GM23248 (cell line): Measurements from ENCODE around the gene ST3GAL5. TPM values are rescaled to one million over a fixed set of nuclear protein-coding genes. Genes with fewer than 3 reads are reported as not detected.
"Not testable (repeated sequence)": the region's sequence is repeated elsewhere in the genome, so short reads cannot be mapped to it uniquely, and the experiment has no call there.

Experiments used
- DNase-seq: peaks from one replicate; pipeline ENCODE4 v3.0.0-alpha.2; 2015
- H2AFZ ChIP-seq: fragments of 200-600 bp; sonication (generic); 2 replicates; pipeline ENCODE4 v1.6.1; 2016; ENCODE audit warnings: antibody characterized with exemption
- H3F3A ChIP-seq: fragments of 200-600 bp; sonication (generic); 2 replicates; pipeline ENCODE4 v1.6.1; 2016; ENCODE audit warnings: mild to moderate bottlenecking, antibody characterized with exemption, mixed run types; ENCODE audit not compliant: insufficient read depth
- H3K27ac ChIP-seq: fragments of 200-600 bp; sonication (generic); 2 replicates; pipeline ENCODE4 v1.5.1; 2016; ENCODE audit warnings: mild to moderate bottlenecking
- H3K27me3 ChIP-seq: fragments of 200-600 bp; sonication (generic); replicated peaks from 2 replicates; pipeline ENCODE4 v1.6.1; 2016; ENCODE audit warnings: mild to moderate bottlenecking; ENCODE audit not compliant: insufficient read depth
- H3K36me3 ChIP-seq: fragments of 200-600 bp; sonication (generic); 2 replicates; pipeline ENCODE4 v1.6.1; 2016; ENCODE audit warnings: low read depth, mild to moderate bottlenecking
- H3K4me1 ChIP-seq: fragments of 200-600 bp; sonication (generic); 2 replicates; pipeline ENCODE4 v1.6.1; 2016; ENCODE audit warnings: mild to moderate bottlenecking; ENCODE audit not compliant: insufficient read depth
- H3K4me2 ChIP-seq: fragments of 200-600 bp; sonication (generic); one replicate; pipeline ENCODE4 v1.6.1; 2016; ENCODE audit warnings: mild to moderate bottlenecking; ENCODE audit not compliant: unreplicated experiment
- H3K4me3 ChIP-seq: fragments of 200-600 bp; sonication (generic); 2 replicates; pipeline ENCODE4 v1.5.1; 2016; ENCODE audit warnings: mild to moderate bottlenecking
- H3K79me2 ChIP-seq: fragments of 200-600 bp; sonication (generic); 2 replicates; pipeline ENCODE4 v1.6.1; 2016; ENCODE audit warnings: mild to moderate bottlenecking; ENCODE audit not compliant: insufficient read depth
- H3K9ac ChIP-seq: fragments of 200-600 bp; sonication (generic); 2 replicates; pipeline ENCODE4 v1.6.1; 2016; ENCODE audit warnings: mild to moderate bottlenecking
- H3K9me2 ChIP-seq: fragments of 200-600 bp; sonication (generic); 2 replicates; pipeline ENCODE4 v1.6.1; 2016; ENCODE audit warnings: mixed run types, mild to moderate bottlenecking, moderate library complexity; ENCODE audit not compliant: insufficient read depth
- H3K9me3 ChIP-seq: fragments of 200-600 bp; sonication (generic); one replicate; pipeline ENCODE4 v1.6.1; 2017; ENCODE audit warnings: low read depth
- H4K20me1 ChIP-seq: fragments of 200-600 bp; sonication (generic); 2 replicates; pipeline ENCODE4 v1.6.0; 2016; ENCODE audit not compliant: insufficient read depth
- EZH2 ChIP-seq: fragments of 200-600 bp; sonication (generic); IDR thresholded peaks from 2 replicates; pipeline ENCODE4 v1.6.1; 2018; ENCODE audit warnings: antibody characterized with exemption, mild to moderate bottlenecking; ENCODE audit not compliant: insufficient read depth, poor library complexity, severe bottlenecking
- EZH2phosphoT487 ChIP-seq: fragments of 200-600 bp; sonication (generic); IDR thresholded peaks from 2 replicates; pipeline ENCODE4 v1.6.1; 2018; ENCODE audit warnings: antibody characterized with exemption, moderate library complexity, mild to moderate bottlenecking, low read depth; ENCODE audit not compliant: insufficient read depth
- WGBS, 2 experiments: methylation state at CpG; one replicate each; pipeline ENCODE4 v1.1.6; 2015 to 2017; ENCODE audit warnings: low lambda C conversion rate in 2 of 2, low coverage in 1 of 2; ENCODE audit errors: missing lambda C conversion rate in 2 of 2; 5-methylcytosine and 5-hydroxymethylcytosine counted together
- in situ Hi-C: fragments of 300-500 bp; cut with MboI; formaldehyde crosslinking; loops from 2 replicates; pipeline ENCODE4 v1.15.0; 2020
- polyA plus RNA-seq: library from polyadenylated mRNA; unstranded; fragments of >200 nt; fragmentation: Nextera tagmentation; extraction: Ambion mirVana; gene quantifications from 2 replicates; pipeline ENCODE4 v1.2.1, GENCODE V29; 2016
- total RNA-seq: library from RNA; depleted of rRNA; stranded (reverse); fragments of >200 nt; shearing (Covaris generic); gene quantifications from 2 replicates; pipeline ENCODE4 v1.2.3, GENCODE V29; 2014

ST3GAL5 gene
- total and polyA plus RNA-seq, 2 experiments from 2014 or later = 16.4 to 21.0 TPM

DNA sequence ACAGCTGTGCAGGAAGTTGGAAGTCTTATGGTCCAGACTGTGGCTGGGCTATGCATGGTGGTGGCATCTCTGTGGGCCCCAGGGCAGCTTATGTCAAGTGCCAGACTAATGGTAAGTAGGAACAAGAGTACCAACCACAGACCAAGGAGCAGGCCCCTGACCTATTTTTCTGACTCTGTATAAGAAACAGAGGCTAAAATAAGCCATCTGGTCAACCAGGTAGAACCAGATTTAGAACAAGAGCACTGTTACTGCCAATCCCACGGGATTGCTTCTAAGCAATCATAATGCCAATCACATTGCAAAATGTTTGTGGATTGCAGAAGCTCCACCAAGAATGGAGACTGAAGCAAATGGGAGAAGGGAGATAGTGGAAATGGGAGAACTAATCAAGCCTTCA is 11.1 kb upstream of the ST3GAL5 start:
- WGBS, 2 experiments = 53 to 63% methylated on average over 1 of the region's 1 CpG
- Histone ChIP-seq H4K20me1 (no peaks in the 10 kb centered on the region), H3K79me2 (no peaks in the 10 kb centered on the region), H3K4me3 (no peak overlapping the region), H3K36me3 (no peaks in the 10 kb centered on the region), H3K27me3 (no peaks in the 10 kb centered on the region), H3K9ac (no peak overlapping the region), H3F3A (peaks cover 4% of the 10 kb centered on the region; the same call in 1 of the 2 replicates), H3K27ac (no peak overlapping the region), H3K9me3 (no peaks in the 10 kb centered on the region), H2AFZ (no peak overlapping the region), H3K9me2 (no peaks in the 10 kb centered on the region), H3K4me1 (peaks cover 12% of the 10 kb centered on the region), H3K4me2 (no peak overlapping the region)
- TF ChIP-seq EZH2 = no peak
- TF ChIP-seq EZH2phosphoT487 = no peak
- DNase-seq = no peak
- in situ Hi-C loops = loop anchor here (25.0 kb wide), 1 partner anchor 162 kb away; no protein-coding TSS in a partner anchor

GRCh38 chr2:85899284-85899683 is 10.5 kb upstream of the ST3GAL5 start:
- 75 to 89% methylated on average over 1 of the region's 1 CpG for WGBS, 2 experiments
- Histone ChIP-seq H3K4me1 (peaks cover 12% of the 10 kb centered on the region), H3K27me3 (no peaks in the 10 kb centered on the region), H3F3A (0 out of 2 replicates have a peak, but pooled peaks cover 3% of the 10 kb centered on the region), H3K79me2 (no peaks in the 10 kb centered on the region), H3K9ac (no peak overlapping the region), H2AFZ (no peak overlapping the region), H3K9me3 (no peaks in the 10 kb centered on the region), H3K4me2 (no peak overlapping the region), H3K9me2 (no peaks in the 10 kb centered on the region), H3K36me3 (no peaks in the 10 kb centered on the region), H3K4me3 (no peak overlapping the region), H4K20me1 (no peaks in the 10 kb centered on the region), H3K27ac (no peak overlapping the region)
- in situ Hi-C loops = loop anchor here (25.0 kb wide), 1 partner anchor 163 kb away; no protein-coding TSS in a partner anchor
- DNase-seq = no peak
- no peak for TF ChIP-seq EZH2
- TF ChIP-seq EZH2phosphoT487 = no peak

DNA sequence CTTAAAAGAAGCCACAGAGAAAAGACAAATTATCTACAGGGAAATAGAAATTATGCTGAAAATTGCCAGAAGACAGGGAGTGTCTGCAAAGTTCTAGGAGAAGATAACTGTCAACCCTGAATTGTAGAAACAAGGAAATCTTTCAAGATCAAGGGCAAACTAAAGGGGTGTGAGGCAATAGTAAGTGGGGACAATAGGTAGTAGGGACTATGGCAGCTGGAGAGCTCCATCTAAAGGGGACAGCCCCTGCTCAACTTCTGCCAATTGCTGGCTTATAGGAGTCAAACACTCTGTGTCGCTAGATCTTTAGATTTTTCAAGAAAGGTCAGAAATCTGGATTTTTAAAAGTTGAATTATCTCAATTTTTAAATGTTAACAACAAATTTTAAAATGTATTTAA is 10.1 kb upstream of the ST3GAL5 start:
- H3K9me3 ChIP-seq = no peaks in the 10 kb centered on the region
- no peaks in the 10 kb centered on the region for H3K27me3 ChIP-seq
- no peak overlapping the region for H3K27ac ChIP-seq
- no peak for DNase-seq
- H3K4me2 ChIP-seq = no peak overlapping the region
- no peaks in the 10 kb centered on the region for H3K36me3 ChIP-seq
- H3K79me2 ChIP-seq = no peaks in the 10 kb centered on the region
- TF ChIP-seq EZH2phosphoT487 (no peak), EZH2 (no peak)
- H3K4me3 ChIP-seq = no peak overlapping the region
- H3F3A ChIP-seq = 0 out of 2 replicates have a peak, but pooled peaks cover 7% of the 10 kb centered on the region
- WGBS, 2 experiments = 100% methylated on average over 1 of the region's 1 CpG
- no peaks in the 10 kb centered on the region for H3K9me2 ChIP-seq
- no peak overlapping the region for H2AFZ ChIP-seq
- in situ Hi-C loops = loop anchor here (25.0 kb wide), 1 partner anchor 163 kb away; no protein-coding TSS in a partner anchor
- H3K9ac ChIP-seq = no peak overlapping the region
- H3K4me1 ChIP-seq = peaks cover 16% of the 10 kb centered on the region
- no peaks in the 10 kb centered on the region for H4K20me1 ChIP-seq

GRCh38 chr2:85894554-85895278 is 5.9 kb upstream of the ST3GAL5 start:
- peak overlapping the region; percentile 55; the same call in 1 of the 2 replicates for H3K27ac ChIP-seq
- WGBS, 2 experiments = 91% methylated on average over 6 of the region's 6 CpGs

More at GRCh38 chr2:85894554-85895278, 5.9 kb upstream of the ST3GAL5 start:
- not testable (repeated sequence) for H4K20me1 ChIP-seq, DNase-seq, H3K9me2 ChIP-seq, H3K79me2 ChIP-seq, H3K27me3 ChIP-seq, H3K9ac ChIP-seq, H3K36me3 ChIP-seq, H3K9me3 ChIP-seq, H2AFZ ChIP-seq, H3K4me3 ChIP-seq
- H3F3A ChIP-seq = peaks cover 21% of the 10 kb centered on the region
- H3K4me2 ChIP-seq = peak overlapping the region; percentile 56
- in situ Hi-C loops = loop anchor here (25.0 kb wide), 1 partner anchor 168 kb away; no protein-coding TSS in a partner anchor
- peaks cover 26% of the 10 kb centered on the region for H3K4me1 ChIP-seq
